IMR-90 (cell line): ENCODE results near the gene HOTAIR. TPM values are rescaled to one million over a fixed set of nuclear protein-coding genes. Genes with fewer than 3 reads are reported as not detected.

Experiments used
- ATAC-seq: fragments of 200-7000 bp; cut with Tn5 transposase; 2 replicates; pipeline ENCODE4 v1.9.1; 2020; ENCODE audit warnings: low read depth, mild to moderate bottlenecking, moderate library complexity
- BruUV-seq: library from RNA; stranded (reverse); fragments of 400-500 nt; replicated peaks from 2 replicates; lab custom pipeline; 2021; lab: Mats Ljungman, UMichigan
- CTCF ChIA-PET: fragments of 300-600 bp; formaldehyde crosslinking; extraction: SDS; loops from one replicate; lab custom pipeline; 2021; ENCODE audit warnings: antibody characterized with exemption; lab: Yijun Ruan, JAX
- POLR2A ChIA-PET: fragments of 300-600 bp; sonication (Branson Sonifier 250); formaldehyde crosslinking; loops from one replicate; lab custom pipeline; 2022; ENCODE audit warnings: antibody characterized with exemption; ENCODE audit not compliant: unreplicated experiment; lab: Charles Lee
- DNase-seq: peaks from one replicate; pipeline ENCODE4 v3.0.0; 2013
- H2AFZ ChIP-seq: replicated peaks from 2 replicates; pipeline ENCODE3; 2013; ENCODE audit warnings: low read length, mild to moderate bottlenecking; ENCODE audit not compliant: poor library complexity
- H2AK5ac ChIP-seq: 2 replicates; pipeline ENCODE4 v1.6.1; 2013; ENCODE audit warnings: low read depth, low read length, inconsistent platforms
- H2AK9ac ChIP-seq: replicated peaks from 2 replicates; pipeline ENCODE3; 2013; ENCODE audit warnings: mild to moderate bottlenecking, low read depth, low read length, moderate library complexity; ENCODE audit not compliant: poor library complexity
- H2BK120ac ChIP-seq: 2 replicates; pipeline ENCODE4 v1.6.1; 2013; ENCODE audit warnings: low read depth, low read length, inconsistent platforms
- H2BK15ac ChIP-seq: 3 replicates; pipeline ENCODE4 v1.6.1; 2013; ENCODE audit warnings: low read depth, low read length, inconsistent platforms
- H2BK20ac ChIP-seq: 2 replicates; pipeline ENCODE4 v1.6.1; 2013; ENCODE audit warnings: low read depth, mild to moderate bottlenecking, inconsistent platforms, low read length, moderate library complexity
- H2BK5ac ChIP-seq: 2 replicates; pipeline ENCODE4 v1.6.1; 2013; ENCODE audit warnings: mild to moderate bottlenecking, low read depth, low read length, inconsistent platforms; ENCODE audit not compliant: poor library complexity, severe bottlenecking
- H3K14ac ChIP-seq: replicated peaks from 2 replicates; pipeline ENCODE4 v1.6.1; 2013; ENCODE audit warnings: low read depth, low read length, inconsistent platforms
- H3K18ac ChIP-seq: 2 replicates; pipeline ENCODE4 v1.6.1; 2013; ENCODE audit warnings: low read depth, low read length, control low read depth
- H3K23ac ChIP-seq: 2 replicates; pipeline ENCODE4 v1.6.1; 2013; ENCODE audit warnings: low read depth, low read length, inconsistent platforms
- H3K27ac ChIP-seq: 2 replicates; pipeline ENCODE4 v1.5.1; 2013; ENCODE audit warnings: mild to moderate bottlenecking, control low read depth, low read length; ENCODE audit not compliant: insufficient read depth
- H3K27me3 ChIP-seq: 2 replicates; pipeline ENCODE4 v1.6.1; 2013; ENCODE audit warnings: low read length; ENCODE audit not compliant: control insufficient read depth, insufficient read depth
- H3K36me3 ChIP-seq: 2 replicates; pipeline ENCODE4 v1.6.1; 2013; ENCODE audit warnings: low read length, mixed read lengths; ENCODE audit not compliant: control insufficient read depth, insufficient read depth
- H3K4ac ChIP-seq: 2 replicates; pipeline ENCODE4 v1.6.1; 2013; ENCODE audit warnings: low read depth, low read length, inconsistent platforms
- H3K4me1 ChIP-seq: 2 replicates; pipeline ENCODE4 v1.6.1; 2013; ENCODE audit warnings: low read length, mixed read lengths; ENCODE audit not compliant: control insufficient read depth, insufficient read depth
- H3K4me2 ChIP-seq: 2 replicates; pipeline ENCODE4 v1.6.1; 2013; ENCODE audit warnings: low read depth, mild to moderate bottlenecking, control low read depth, low read length, moderate library complexity
- H3K4me3 ChIP-seq: 2 replicates; pipeline ENCODE4 v1.5.1; 2013; ENCODE audit warnings: low read depth, mild to moderate bottlenecking, control low read depth, low read length, moderate library complexity; ENCODE audit not compliant: insufficient read depth
- H3K56ac ChIP-seq: 2 replicates; pipeline ENCODE4 v1.6.1; 2013; ENCODE audit warnings: low read length, inconsistent platforms; ENCODE audit not compliant: insufficient read depth; ENCODE audit errors: extremely low read depth
- H3K79me1 ChIP-seq, 2 experiments: 2 replicates each; pipeline ENCODE4 v1.6.1; 2013; ENCODE audit warnings: low read length in 2 of 2, inconsistent platforms in 1 of 2, low read depth in 1 of 2
- H3K9ac ChIP-seq: 2 replicates; pipeline ENCODE4 v1.6.1; 2013; ENCODE audit warnings: low read depth, low read length, control low read depth
- H3K9me1 ChIP-seq: 2 replicates; pipeline ENCODE4 v1.6.1; 2013; ENCODE audit warnings: low read length, inconsistent platforms; ENCODE audit not compliant: insufficient read depth
- H3K9me3 ChIP-seq: 2 replicates; pipeline ENCODE4 v1.6.1; 2013; ENCODE audit warnings: low read length; ENCODE audit not compliant: control insufficient read depth, insufficient read depth
- H4K20me1 ChIP-seq: 2 replicates; pipeline ENCODE4 v1.6.1; 2013; ENCODE audit warnings: low read length, inconsistent platforms; ENCODE audit not compliant: insufficient read depth
- H4K5ac ChIP-seq: 2 replicates; pipeline ENCODE4 v1.6.1; 2013; ENCODE audit warnings: mild to moderate bottlenecking, low read depth, low read length, control low read depth
- H4K8ac ChIP-seq, 2 experiments: 2 replicates each; pipeline ENCODE4 v1.6.1; 2013; ENCODE audit warnings: low read depth in 2 of 2, low read length in 2 of 2, control low read depth in 1 of 2, inconsistent platforms in 1 of 2
- H4K91ac ChIP-seq: 2 replicates; pipeline ENCODE4 v1.6.1; 2013; ENCODE audit warnings: low read depth, low read length, inconsistent platforms; ENCODE audit not compliant: insufficient read depth
- BHLHE40 ChIP-seq: fragments of 150-350 bp; IDR thresholded peaks from 2 replicates; pipeline ENCODE4 v1.6.1; 2016; ENCODE audit warnings: mild to moderate bottlenecking, low read depth, low read length
- CEBPB ChIP-seq: IDR thresholded peaks from 2 replicates; pipeline ENCODE4 v1.6.1; 2012; ENCODE audit warnings: low read depth, low read length, improper control_type of control experiment
- CHD1 ChIP-seq: IDR thresholded peaks from 2 replicates; pipeline ENCODE4 v1.6.1; 2012; ENCODE audit warnings: low read depth, low read length, improper control_type of control experiment
- CTCF ChIP-seq: conservative IDR thresholded peaks from 2 replicates; pipeline ENCODE4 v1.5.1; 2012; ENCODE audit warnings: mild to moderate bottlenecking, low read depth, low read length, improper control_type of control experiment
- ELK1 ChIP-seq: fragments of 150-350 bp; IDR thresholded peaks from 2 replicates; pipeline ENCODE4 v1.6.1; 2016; ENCODE audit warnings: low read depth, mild to moderate bottlenecking, low read length, moderate library complexity, borderline replicate concordance
- FOS ChIP-seq: fragments of 150-350 bp; IDR thresholded peaks from 2 replicates; pipeline ENCODE4 v1.6.1; 2016; ENCODE audit warnings: low read depth, low read length
- MAFK ChIP-seq: IDR thresholded peaks from 2 replicates; pipeline ENCODE4 v1.6.1; 2012; ENCODE audit warnings: low read depth, low read length, improper control_type of control experiment
- MAZ ChIP-seq: IDR thresholded peaks from 2 replicates; pipeline ENCODE4 v1.6.1; 2012; ENCODE audit warnings: low read depth, mild to moderate bottlenecking, low read length, improper control_type of control experiment, moderate library complexity, borderline replicate concordance
- MXI1 ChIP-seq: IDR thresholded peaks from 2 replicates; pipeline ENCODE4 v1.6.1; 2012; ENCODE audit warnings: low read depth, mild to moderate bottlenecking, low read length, moderate library complexity, borderline replicate concordance
- NFE2L2 ChIP-seq: fragments of 150-350 bp; IDR thresholded peaks from 2 replicates; pipeline ENCODE4 v1.6.1; 2016; ENCODE audit warnings: low read depth, mild to moderate bottlenecking, low read length
- POLR2A ChIP-seq: IDR thresholded peaks from 2 replicates; pipeline ENCODE4 v1.6.1; 2012; ENCODE audit warnings: mild to moderate bottlenecking, low read depth, low read length
- RAD21 ChIP-seq: IDR thresholded peaks from 2 replicates; pipeline ENCODE4 v1.6.1; 2012; ENCODE audit warnings: low read length, improper control_type of control experiment
- RCOR1 ChIP-seq: IDR thresholded peaks from 2 replicates; pipeline ENCODE4 v1.6.1; 2012; ENCODE audit warnings: mild to moderate bottlenecking, low read length, improper control_type of control experiment; ENCODE audit not compliant: insufficient replicate concordance
- RFX5 ChIP-seq: IDR thresholded peaks from 2 replicates; pipeline ENCODE4 v1.8.0; 2012; ENCODE audit warnings: low read depth, mild to moderate bottlenecking, low read length, moderate library complexity
- SMC3 ChIP-seq: fragments of 150-350 bp; IDR thresholded peaks from 2 replicates; pipeline ENCODE4 v1.6.1; 2016; ENCODE audit warnings: low read depth, mild to moderate bottlenecking, antibody characterized with exemption, low read length, moderate library complexity
- USF2 ChIP-seq: fragments of 150-350 bp; IDR thresholded peaks from 2 replicates; pipeline ENCODE4 v1.6.1; 2017; ENCODE audit warnings: mild to moderate bottlenecking, antibody characterized with exemption, low read length, low read depth
- WGBS, 2 experiments: methylation state at CpG; one replicate each; pipeline versions ENCODE4 v1.1.5 to v1.1.7; 2013; ENCODE audit warnings: missing lambda C conversion rate in 2 of 2; ENCODE audit not compliant: insufficient read length in 1 of 2; ENCODE audit errors: extremely low coverage in 2 of 2; 5-methylcytosine and 5-hydroxymethylcytosine counted together
- dilution Hi-C: fragments of 300-500 bp; cut with HindIII; formaldehyde crosslinking; loops from one replicate; pipeline ENCODE4 v1.14.3; 2018; ENCODE audit warnings: low sequenced_read_pairs; ENCODE audit not compliant: unreplicated experiment
- in situ Hi-C: fragments of 300-500 bp; cut with MboI; formaldehyde crosslinking; loops from 3 replicates; pipeline ENCODE4 v1.14.3; 2019; ENCODE audit warnings: low sequenced_read_pairs, inconsistent platforms, mixed read lengths
- intact Hi-C: fragments of 100-400 bp; cut with micrococcal nuclease; formaldehyde crosslinking; loops from 2 replicates; pipeline ENCODE4 v1.10.0; 2022
- polyA plus RNA-seq, 3 experiments: library from polyadenylated mRNA; depleted of rRNA; stranded (reverse); fragments of >200 nt; gene quantifications; 2 replicates each; pipeline ENCODE4 v1.2.3, GENCODE V29; 2012; ENCODE audit warnings: low replicate concordance in 1 of 3
- total RNA-seq: library from RNA; depleted of rRNA; stranded (reverse); fragments of >200 nt; gene quantifications from 2 replicates; pipeline ENCODE4 v1.2.3, GENCODE V29; 2012

Gene HOTAIR
- total and polyA plus RNA-seq, 2 of the 4 experiments (the other 2 are of a cell fraction): not detected

GRCh38 chr12:53964315-53964713, 10.4 kb downstream of the HOTAIR start:
- Histone ChIP-seq H3K9me3 (peaks cover 7% of the 10 kb centered on the region), H3K27ac (no peak overlapping the region), H3K56ac (no peak overlapping the region), H2BK20ac (no peak overlapping the region), H3K4ac (no peak overlapping the region), H4K5ac (no peak overlapping the region), H4K20me1 (no peaks in the 10 kb centered on the region), H2BK15ac (no peak overlapping the region), H3K36me3 (no peaks in the 10 kb centered on the region), H3K4me2 (no peak overlapping the region), H3K4me3 (no peak overlapping the region), H2AK5ac (no peak overlapping the region), H2AFZ (no peak overlapping the region), H2BK120ac (no peak overlapping the region), H3K23ac (no peak overlapping the region), H3K18ac (no peak overlapping the region), H3K9ac (no peak overlapping the region), H3K4me1 (no peaks in the 10 kb centered on the region), H3K79me1 (no peaks in the 10 kb centered on the region), H2BK5ac (no peak overlapping the region), H3K27me3 (peaks cover 95% of the 10 kb centered on the region), H3K14ac (no peak overlapping the region), H2AK9ac (no peak overlapping the region), H3K9me1 (no peaks in the 10 kb centered on the region), H4K8ac (no peak overlapping the region), H4K91ac (no peak overlapping the region)
- dilution Hi-C loops (no loop called here), intact Hi-C loops (no loop called here), in situ Hi-C loops (no loop called here)
- DNase-seq: no peak
- ATAC-seq: no peak
- TF ChIP-seq RFX5 (no peak), NFE2L2 (no peak), CHD1 (no peak), CEBPB (no peak), USF2 (no peak), SMC3 (no peak), ELK1 (no peak), RCOR1 (no peak), FOS (no peak), MAZ (no peak), MXI1 (no peak), CTCF (no peak), MAFK (no peak), BHLHE40 (no peak), POLR2A (no peak), RAD21 (no peak)
- ChIA-PET POLR2A (no interaction called here), CTCF (no interaction called here)
- no CpG with 5 or more reads among the region's 2 CpGs for WGBS, 2 experiments
- BruUV-seq: no TSS peak
